HUDEP-2 (cell line): ENCODE measurements around the gene IGLON5.

Source experiments
- DNase-seq, 76 experiments: peaks; one replicate each; lab custom pipeline; 2025; ENCODE audit not compliant: unreplicated experiment in 76 of 76; lab: John Stamatoyannopoulos, UW

The IGLON5 gene

DNA sequence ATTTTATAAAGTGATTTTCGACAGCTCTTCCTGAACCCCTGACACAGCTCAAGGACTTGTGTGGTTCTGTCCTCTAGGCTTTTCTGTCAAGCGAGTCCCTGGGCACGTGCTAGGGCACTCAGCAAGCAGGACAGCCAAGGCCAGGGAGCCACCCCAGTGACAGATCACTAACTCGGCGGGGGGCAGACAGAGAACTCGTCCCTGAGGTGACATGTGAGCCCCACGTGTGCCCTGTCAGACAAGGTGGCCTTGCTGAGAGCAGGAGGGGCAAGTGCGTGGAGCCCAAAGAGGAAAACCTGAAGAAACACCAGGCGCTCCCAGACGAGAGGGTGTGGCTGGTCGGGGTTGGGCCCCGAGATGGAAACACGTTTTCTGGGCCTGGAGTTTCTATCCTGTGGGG is 49.8 kb downstream of the IGLON5 start:
- DNase-seq: no peak

DNA sequence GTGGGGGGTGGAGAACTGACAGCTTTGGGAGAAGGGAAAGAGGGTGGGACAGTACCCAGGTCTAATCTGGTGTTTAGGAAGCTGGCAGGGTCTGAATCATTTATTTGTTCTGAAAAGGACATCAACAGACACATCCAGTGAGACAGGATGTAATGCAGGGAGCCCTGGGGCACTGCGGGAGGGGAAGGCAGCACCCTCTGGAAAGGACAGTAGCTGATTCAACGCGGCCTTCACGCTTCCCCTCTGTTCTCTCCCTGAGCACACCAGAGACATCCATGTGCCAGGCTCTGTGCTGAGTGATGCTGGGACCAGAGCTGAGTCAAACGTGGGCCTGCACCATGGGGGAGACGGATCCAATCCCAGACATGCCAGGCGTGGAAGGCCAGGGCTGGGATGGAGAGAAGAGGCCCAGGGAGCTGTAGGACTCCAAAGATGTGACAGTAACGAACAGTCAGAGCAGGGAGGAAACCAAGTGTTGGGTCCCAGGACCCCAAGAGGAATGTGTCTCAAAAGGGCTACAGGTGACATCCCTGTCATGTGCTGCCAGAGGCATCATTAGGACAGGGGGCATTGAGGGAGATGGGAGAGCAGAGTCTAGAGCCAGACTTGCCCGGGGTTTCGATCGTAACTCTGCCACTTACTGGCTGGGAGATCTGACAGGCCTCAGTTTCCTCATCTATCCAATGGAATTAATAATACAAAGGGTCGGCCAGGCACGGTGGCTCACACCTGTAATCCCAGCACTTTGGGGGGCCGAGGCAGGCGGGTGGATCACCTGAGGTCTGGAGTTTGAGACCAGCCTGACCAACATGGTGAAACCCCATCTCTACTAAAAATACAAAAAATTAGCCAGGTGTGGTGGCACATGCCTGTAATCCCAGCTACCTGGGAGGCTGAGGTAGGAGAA is 53.0 kb downstream of the IGLON5 start:
- DNase-seq: no peak

DNA sequence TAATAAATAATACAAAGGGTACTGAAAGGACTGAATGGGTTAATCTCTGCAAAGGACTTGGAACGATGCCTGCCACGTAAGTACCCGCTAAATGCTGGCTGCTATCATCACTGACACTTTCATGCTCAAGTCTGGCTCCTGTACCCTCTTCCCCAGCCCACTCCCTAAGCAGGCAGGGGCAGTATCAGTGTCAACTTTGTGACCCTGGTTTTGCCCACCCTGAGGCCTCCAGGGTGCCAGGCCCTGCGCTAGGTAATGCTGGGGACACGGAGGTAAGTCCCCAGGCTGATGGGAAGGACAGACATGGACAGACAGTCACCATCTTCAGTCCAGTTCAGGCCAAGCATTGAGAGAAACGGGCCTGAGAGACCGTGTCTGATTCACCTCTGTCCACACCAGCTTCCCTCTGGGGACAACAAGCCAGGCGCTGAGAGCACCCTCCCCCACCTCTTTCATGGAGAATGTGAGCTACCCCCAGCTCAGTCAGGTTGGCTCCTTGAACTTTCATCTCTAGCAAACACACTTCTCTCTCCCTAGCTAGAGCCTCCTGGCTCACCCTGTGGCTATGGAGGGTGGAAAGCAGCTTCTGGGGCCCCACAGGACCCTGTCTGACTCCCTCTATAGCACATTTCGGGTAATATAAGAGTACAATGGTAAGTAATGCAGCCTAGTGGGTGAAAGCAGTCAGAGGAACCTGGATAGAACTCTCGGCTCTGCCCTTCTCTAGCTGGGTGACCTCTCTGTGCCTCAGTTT is 53.9 kb downstream of the IGLON5 start:
- DNase-seq: peak in 35 of 76 experiments; percentile 12 to 59 (median 35)

DNA sequence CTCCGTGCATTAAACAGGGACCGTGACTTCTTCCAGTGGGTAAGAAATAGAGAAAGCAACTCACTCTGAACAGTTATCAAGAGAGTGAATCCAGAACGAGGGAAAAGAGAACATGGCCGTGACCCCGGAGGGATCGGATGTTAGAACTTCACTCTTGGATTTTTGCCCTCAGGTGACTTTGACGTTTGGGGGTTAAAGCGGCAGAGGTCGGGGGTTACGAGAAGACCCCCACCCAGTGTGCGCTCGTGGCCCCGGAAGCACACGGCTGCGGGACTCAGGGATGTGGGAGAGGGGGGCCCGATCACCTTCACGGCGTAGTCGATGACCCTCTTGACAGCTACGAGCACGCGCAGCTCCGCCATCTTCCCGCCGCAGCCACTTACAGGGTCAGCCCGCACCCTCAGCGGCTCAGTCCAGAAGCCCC is 54.5 kb downstream of the IGLON5 start, which contains the start of gene ETFB:
ETFB (minus strand) TSS at position 424 of the 424 bp plus-strand sequence; CDS start at position 362, 62 bp downstream.
- peak in 1 of 76 experiments; percentile 53 for DNase-seq

DNA sequence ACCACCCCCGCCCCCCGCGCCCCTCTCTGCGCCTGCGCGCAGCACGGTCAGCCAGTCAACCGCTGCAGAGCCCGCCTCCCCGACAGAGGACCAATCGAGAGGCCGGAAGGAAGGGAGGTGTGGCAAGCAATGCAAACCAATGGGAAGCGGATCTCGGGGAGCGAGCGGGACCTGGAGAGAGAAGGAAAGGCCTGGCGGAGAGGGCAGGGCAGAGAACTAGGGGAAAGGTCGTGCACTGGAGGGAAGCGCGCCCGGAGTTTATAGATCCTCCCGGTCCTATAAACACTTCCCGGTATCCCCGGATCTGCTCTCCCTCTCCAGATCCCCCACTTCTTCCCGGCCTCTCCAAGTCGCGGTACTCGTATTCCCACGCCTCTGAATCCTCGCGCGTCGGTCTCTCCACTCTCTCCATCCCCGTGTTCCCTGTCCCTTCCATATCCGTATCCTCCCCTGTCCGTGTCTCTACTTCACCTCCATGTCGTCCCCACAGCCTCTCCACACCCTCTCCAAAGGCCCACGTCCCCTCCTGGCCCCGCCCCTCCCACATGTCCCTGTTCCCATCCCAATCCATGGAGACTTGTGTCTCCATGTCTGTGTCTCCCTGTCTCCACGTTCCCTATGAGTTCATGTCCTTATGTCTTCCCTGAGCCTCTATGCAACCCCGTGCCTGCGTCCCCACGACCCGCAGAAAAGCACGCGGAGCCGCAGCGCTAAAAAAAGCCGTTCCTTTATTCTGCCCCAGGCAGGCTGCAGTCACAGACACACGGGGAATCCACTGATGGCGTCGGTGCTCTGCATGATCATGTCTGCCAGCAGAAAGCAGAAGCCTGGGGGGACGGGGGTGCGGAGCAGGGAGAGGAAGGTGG is 55.2 kb downstream of the IGLON5 start:
- peak in 75 of 76 experiments; percentile 67 to 100 (median 99) for DNase-seq

DNA sequence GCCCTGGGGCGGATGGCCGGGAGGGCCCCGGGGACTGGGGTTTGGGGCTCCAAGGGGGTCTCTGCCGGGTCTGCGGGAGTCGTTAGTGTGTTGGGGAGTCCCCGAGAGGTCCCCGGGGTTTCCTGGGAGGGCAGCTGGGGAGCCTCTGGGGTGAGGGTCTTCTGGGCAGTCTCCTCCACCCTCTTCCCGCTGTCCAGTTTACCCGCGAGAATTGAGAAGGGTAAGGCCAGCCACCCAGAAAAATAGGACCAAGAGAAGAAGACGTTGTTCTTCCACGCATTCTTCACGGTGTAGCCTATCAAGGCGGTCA is 55.8 kb downstream of the IGLON5 start:
- peak in 3 of 76 experiments; percentile 60 to 92 (median 70) for DNase-seq

DNA sequence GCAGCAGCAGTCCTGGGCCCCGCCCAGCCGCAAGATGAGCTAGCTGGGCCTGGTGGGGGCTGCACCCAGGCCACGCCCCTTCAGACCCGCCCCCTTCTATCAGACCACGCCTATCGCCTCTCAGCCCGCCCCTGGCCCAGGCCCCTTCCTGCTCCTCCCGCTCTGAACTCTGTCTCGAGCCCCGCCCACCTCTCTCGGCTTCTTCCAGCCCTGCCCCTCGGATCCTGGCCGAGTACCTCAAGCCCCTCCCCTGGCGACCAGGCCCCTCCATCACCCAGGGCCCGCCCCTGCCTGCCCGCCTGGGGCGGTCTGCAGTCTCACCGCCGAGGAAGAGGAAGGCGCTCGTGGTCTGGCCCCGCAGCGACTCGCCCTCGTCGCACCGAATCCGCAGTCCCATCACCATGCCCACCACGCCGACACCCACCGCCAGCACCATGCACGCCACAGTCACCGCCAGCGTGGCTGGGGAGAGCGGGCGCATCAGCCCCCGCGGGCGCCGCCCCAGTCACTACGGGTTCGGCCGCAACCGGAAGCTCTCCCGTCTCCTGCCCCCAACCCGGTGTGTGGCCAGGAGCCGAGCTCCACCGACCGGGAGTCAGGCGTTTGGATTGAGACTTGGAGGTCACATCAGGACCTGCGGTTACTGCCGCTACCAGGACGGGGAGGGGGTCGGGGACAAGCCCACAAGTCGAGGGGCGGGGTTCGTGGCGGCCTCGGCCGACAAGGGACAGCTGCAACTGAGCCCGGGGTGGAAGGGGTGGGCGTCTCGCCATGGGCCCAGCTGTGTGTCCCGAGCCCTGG is 56.3 kb downstream of the IGLON5 start:
- peak; percentile 68 to 100 (median 99) for DNase-seq

DNA sequence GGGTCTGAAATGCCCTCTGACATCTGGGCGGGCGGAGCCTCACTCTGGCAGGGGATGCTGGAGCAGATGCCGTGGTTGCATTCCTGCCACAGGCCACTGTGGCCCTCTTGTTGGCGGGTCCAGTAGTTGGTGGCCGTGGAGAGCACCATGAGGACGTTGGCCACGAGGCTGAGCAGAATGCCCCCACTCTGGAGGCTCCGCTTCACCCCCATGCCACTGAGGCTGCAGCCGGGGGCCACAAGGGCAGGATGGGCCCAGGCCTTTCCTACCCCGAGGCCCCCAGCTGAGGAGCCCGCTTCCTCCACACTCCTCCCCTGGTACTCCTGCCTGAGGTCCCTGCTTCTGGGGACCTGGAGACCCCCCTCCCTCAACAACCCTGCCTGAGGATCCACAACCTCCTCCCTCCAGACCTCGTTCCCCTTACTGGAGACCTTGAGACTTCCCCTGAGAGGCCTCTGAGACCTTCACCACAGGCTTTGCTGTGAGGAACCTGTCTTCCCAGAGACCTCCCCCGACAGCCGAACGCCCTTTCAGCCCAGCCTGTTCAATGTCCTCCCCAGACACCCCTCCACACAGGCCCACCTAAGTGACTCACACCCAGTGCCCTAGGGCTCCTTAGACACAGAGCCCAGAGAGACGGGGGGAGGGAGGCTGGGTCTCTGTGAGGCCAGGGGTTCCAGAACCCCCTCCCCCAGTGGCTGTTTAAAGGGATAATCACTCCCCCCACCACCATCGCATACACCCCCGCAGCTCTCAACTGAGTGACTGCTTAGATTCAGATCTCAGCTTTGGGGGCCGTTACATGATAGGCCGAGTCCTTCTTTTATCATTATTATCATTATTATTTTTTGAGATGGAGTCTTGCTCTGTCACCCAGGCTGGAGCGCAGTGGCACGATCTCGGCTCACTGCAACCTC is 57.2 kb downstream of the IGLON5 start, which contains the start of gene CLDND2:
CLDND2 (minus strand) TSS at position 638 of the 917 bp plus-strand sequence; CDS start at position 212, 426 bp downstream.
- DNase-seq: no peak

DNA sequence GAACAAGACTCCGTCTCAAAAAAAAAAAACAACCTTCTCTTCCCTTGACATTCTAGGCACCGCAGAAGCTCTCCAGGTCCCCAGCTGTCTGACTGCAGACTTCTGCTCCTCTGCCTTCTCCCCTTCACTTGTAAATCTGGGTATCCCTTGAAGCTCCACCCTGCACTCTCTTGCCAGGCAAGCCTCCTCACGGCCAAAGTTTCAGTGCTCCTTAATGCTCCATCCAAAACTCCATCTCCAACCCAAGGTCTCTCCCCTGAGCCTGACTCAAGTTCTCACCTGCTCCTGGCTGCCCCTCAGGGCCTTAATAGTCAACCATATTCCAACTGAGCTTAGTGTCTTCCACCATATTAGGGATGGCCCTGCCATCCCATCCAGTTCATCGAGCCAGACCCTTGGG is 58.8 kb downstream of the IGLON5 start:
- DNase-seq: no peak

DNA sequence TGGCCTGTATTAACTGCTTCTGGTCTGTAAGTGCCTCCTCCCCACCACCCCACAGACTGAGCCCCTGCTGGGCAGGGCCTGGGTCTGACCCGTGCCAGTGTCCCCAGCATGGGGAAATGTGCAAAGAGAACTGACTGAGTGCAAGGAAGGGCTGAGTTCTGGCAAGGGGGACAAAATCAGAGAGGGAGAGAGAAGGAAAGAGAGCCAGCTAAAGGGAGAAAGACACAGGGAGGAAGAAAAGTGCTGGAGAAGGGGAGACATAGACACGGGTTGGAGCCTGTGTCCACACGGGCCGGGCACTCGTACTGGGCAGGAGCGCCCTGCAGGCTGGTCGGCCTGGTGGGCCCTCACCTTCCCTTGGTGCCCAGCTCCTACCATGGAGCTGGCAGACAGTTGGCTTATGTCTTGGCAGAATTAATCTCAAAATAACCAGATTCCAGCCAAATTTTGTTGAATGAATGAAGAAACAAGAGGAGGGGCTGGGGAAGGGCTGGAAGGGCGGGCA is 59.8 kb downstream of the IGLON5 start:
- no peak for DNase-seq

DNA sequence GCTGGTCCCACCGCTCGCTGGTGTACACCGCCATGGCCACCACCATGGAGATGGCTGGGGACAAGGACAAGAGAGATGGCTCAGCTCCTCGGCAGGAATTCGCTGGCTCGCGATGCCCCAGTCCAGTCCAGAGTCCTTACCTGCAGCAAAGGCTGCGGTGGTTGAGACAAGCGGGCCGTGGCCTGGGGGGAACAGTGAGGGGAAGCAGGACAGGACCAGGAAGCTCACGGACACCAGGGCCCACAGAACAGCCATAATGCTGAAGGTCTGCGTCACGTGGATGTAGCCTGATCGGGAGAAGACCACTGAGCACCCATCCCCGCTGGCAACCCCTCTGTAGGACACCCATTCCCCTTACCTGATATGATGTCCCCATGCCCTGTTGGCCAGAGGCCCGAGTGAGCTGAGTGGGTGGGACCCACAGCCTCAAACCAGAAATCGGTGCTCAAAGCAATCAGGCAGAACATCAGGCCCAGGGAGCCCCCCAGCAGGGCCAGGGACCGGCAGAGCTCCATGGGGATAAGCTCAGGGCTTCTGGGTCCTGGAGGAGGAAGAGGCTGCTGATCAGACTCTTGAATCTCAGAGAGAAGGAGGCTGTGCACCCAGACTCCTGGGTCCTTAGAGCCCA is 60.7 kb downstream of the IGLON5 start:
- no peak for DNase-seq

DNA sequence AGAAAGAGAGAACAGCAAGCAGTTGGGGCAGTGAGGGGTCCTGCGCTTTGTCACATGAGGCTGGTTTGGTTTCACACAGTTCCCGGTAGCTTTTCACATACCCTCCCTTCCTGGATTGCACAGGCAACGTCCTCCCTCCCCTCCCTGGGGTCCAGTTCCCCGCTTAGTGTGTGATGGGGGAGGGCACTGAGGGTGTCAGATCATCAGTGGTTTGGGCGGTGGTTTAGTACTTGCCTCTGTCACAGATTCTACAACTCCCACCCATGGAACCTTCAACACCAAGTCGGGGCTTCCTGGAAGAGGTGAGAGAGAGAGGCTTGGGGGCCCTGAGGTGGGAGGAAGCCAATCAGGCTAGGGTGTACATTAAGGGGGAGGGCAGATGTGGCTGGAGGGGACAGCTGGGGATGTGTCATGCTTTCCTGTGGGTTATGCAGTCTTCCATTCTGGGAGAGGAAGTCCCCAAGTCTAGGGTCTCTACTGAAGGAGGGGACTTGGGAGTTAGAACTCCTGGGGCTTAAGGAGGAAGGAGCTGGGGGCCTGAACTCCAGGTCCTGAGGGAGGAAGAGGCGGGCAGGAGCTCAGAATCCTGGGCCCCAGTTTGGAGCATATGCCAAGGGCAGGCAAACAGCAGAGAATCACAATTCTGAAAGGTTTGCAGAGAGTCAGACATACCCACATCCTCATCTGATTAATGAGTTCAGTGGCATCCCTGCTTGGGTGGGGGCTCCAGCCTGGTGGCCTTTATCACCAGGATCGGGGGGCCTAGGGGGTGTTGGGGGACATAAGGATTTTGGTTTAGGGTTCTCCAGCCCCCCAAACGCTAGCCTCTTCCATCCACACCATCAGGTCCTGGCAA is 61.4 kb downstream of the IGLON5 start, which contains the start of gene NKG7:
NKG7 (minus strand) TSS at position 6 of the 856 bp plus-strand sequence. CDS start 119 bp downstream, outside the sequence.
- no peak for DNase-seq

DNA sequence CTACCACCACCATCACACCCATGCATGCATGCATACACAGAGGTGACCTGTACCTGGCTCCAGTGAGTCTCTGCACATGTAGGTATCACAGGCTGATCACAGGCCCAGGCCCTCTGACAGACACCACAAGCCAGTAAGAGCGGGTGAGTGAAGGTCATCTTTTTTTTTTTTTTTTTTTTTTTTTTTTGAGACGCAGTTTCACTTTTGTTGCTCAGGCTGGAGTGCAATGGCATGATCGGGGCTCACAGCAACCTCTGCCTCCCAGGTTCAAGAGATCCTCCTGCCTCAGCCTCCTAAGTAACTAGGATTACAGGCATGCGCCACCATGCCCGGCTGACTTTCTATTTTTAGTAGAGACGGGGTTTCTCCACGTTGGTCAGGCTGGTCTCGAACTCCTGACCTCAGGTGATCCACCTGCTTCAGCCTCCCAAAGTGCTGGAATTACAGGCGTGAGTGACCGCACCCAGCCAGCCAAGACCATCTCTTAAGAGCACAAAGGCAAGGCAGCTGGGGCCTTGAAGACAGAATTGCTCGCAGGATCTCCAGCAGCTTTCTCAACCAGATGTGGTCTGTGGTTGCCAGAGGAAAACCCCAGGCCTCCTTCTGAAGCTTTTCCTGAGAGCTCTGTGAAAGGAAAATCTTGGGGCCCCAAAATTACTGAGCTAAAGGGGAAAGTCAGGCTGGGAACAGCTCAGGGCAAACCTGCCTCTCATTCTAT is 64.2 kb downstream of the IGLON5 start:
- DNase-seq: no peak

DNA sequence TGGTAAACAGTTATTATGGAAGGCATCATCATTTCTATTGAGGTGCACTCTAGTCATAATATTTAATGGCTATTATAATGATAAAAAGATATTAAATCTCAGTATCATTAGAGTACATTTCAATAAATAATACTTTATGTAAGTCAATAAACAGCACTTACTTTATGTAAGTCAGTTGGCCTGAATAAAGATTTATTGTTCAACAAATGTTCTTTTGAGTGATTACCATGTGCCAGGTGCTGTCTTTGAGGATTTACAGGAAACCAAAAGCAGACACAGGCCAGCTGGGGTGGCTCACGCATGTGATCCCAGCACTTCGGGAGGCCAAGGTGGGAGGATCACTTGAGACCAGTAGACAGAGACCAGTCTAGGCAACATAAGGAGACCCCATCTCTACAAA is 66.0 kb downstream of the IGLON5 start:
- no peak for DNase-seq

DNA sequence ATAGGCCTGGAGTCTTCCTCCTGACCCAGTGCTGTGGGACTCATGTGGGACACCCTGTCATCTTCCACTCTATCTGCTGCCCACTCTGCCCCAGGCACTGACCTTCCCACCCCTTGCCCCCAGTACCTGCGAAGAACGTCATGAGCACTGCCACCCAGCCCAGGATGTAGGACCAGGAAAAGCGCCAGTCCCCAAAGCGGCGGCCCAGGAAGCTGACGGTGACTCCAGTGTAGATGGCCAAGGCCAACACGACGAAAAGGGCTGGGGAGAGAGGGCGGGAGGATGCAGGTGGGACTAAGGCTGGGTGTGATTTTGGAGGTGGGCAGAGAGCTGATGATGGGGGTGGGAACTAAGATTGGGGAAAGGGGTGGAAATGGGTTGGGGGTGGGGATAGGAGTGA is 68.9 kb downstream of the IGLON5 start:
- no peak for DNase-seq
